Sciatic nerve (tissue), 2 donors: ENCODE measurements around the gene FCHSD2. TPM values are rescaled to one million over a fixed set of nuclear protein-coding genes. Genes with fewer than 3 reads are reported as not detected.
A peak's percentile ranks its signal among the peaks of the same experiment; 100 is the strongest.
"Not testable (repeated sequence)": the region's sequence is repeated elsewhere in the genome, so short reads cannot be mapped to it uniquely, and the experiment has no call there.

ENCODE experiments used
- ATAC-seq: fragments of 200-7000 bp; cut with Tn5 transposase; one replicate; pipeline ENCODE4 v1.9.1; 2020; ENCODE audit warnings: mild to moderate bottlenecking, moderate library complexity
- DNase-seq: peaks from one replicate; pipeline ENCODE4 v3.0.0-alpha.2; 2020; ENCODE audit warnings: low spot score
- intact Hi-C: fragments of 100-400 bp; cut with DNase I; formaldehyde crosslinking; loops from one replicate; pipeline ENCODE4 v1.14.2; 2022
- total RNA-seq: library from RNA; stranded (reverse); fragmentation: NEBNext Ultra II Directional; extraction: Animal tissue kit (Norgen Biotek cat#: 25700); gene quantifications from one replicate; pipeline ENCODE4 v1.2.1, GENCODE V29; 2021
- donor health status: DM: no; HTN: no; CAD: no.
- donor health status: DM: no; HTN: no; CAD: no.

FCHSD2 gene
- total RNA-seq, 1 donor from 2014 or later: 64.7 TPM

DNA sequence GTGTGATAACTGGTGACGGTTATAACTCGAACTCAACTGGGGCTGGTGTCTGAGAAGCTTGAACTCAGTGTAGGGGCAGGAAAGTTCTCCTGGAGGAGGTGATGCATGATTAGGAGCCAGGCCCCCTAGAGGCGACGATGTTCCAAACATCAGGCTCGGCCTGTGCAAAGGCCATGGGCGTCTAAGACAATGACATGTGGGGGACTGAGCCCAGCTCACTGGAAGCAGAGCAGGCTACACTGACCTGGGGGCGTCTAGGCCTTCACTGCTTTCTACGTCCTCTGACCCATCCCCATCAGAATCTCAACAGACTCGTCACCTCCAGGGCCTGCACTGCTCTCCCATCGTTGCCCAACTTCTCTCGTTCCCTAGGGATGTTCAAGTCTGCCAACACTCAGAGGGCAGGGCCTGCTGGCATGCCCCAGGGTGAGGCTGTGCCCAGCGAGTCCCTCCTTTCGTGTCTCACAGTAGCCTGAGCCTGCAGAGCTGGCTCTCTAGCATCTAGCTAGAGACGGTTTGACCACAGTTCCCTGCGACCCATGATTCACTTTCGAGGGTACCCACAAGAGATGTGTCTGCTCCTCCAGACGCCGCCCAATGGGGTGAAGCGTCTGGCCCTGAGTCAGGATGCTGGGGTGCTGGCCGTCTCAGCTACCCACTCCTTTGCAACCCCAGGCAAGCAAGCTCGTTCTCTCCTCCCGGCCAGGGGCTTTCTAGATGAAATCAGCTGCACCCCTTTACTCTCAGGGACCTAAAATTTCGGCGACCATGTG is 329.0 kb downstream of the FCHSD2 start:
- ATAC-seq (peak; percentile 16), DNase-seq (peak; percentile 75)
- intact Hi-C loops: no loop called here

DNA sequence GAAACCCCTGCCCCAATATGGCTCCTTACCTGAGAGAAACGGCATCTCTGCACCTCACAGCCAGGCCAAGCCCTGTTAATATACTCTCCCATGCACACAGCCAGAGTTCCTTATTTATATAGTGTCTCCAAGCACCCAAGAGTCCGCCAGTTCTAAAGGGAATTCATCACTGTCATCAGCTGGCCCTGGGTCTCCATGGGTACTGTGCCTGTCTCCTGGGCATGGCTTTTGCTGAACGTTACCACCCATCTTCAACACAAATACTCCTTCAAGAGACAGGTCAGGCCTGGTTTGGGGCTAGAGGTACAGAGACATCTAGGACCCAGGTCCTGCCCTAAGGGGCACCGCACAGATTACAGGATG is 329.5 kb downstream of the FCHSD2 start:
- no peak for DNase-seq
- ATAC-seq: no peak
- intact Hi-C loops: no loop called here

DNA sequence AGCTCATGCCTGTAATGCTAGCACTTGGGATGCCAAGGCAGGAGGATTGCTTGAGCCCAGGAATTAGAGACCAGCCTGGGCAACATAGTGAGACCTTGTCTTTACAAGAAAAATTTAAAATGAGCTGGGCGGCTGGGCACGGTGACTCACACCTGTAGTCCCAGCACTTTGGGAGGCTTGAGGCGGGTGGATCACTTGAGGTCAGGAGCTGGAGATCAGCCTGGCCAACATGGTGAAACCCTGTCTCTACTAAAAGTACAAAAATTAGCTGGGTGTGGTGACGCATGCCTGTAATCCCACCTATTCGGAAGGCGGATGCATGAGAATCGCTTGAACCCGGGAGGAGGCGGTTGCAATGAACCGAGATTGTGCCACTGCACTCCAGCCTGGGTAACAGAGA is 330.4 kb downstream of the FCHSD2 start:
- ATAC-seq, DNase-seq, intact Hi-C loops: not testable (repeated sequence)

DNA sequence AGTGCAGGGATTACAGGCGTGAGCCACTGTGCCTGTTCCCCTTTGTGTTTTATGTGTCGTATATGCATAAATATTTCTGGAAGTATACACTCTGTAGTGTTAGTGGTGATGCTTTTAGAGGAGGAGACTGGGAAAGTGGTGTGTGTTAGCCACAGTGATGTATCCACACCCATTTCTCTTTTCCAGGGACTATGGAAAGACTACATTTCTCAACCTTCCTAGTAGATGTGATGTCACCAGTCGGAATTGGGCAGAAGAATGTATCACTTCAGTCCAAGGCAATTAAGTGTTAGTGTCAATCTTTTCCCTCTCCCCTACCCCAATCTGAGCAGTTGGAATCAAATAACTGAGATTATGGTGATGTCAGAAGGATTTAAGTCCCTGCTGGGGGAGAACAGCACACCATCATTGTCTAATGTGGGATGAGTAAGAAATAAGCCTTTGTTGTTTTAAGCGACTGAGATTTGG is 333.8 kb downstream of the FCHSD2 start:
- intact Hi-C loops: no loop called here
- DNase-seq (no peak), ATAC-seq (no peak)

DNA sequence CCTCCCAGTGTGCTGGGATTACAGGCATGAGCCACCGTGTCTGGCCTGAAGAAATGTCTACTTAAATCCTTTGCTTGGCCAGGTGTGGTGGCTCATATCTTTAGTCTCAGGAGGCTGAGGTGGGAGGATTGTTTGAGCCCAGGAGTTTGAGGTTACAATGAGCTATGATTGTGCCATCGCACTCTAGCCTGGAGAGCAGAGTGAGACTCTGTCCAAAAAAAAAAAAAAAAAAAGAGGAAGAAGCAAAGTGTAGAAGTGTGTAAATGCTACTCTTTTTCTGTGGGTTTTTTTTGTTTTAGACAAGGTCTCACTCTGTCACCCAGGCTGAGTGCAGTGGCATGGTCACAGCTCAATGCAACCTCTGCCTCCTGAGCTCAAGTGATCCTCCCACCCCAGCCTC is 334.3 kb downstream of the FCHSD2 start:
- DNase-seq: no peak
- intact Hi-C loops: no loop called here
- peak; percentile 43 for ATAC-seq

DNA sequence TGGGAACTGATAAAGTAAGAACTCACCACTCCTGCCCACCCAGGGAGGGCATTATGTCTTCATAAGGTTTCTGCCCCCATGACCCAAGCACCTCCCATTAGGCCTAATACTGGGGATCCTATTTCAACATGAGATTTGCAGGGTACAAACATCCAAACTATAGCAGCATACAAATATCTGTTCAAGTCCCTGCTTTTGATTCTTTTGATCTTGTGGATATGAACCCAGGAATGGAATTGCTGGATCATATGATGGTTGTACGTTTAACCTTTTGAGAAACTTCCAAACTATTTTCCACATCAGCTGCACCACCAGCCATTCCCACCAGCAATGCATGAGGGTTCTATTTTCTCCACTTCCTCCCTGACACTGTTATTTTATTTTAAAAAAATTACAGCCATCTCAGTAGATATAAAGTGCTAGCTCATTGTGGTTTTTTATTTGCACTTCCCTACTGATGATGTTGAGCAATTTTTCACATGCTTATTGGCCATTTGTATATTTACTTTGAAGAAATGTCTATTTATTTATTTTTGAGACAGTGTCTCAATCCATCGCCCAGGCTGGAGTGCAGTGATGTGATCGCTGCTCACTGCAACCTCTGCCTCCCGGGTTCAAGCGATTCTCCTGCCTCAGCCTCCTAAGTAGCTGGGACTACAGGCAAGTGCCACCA is 335.0 kb downstream of the FCHSD2 start:
- intact Hi-C loops: no loop called here
- DNase-seq (no peak), ATAC-seq (peak; percentile 85)

DNA sequence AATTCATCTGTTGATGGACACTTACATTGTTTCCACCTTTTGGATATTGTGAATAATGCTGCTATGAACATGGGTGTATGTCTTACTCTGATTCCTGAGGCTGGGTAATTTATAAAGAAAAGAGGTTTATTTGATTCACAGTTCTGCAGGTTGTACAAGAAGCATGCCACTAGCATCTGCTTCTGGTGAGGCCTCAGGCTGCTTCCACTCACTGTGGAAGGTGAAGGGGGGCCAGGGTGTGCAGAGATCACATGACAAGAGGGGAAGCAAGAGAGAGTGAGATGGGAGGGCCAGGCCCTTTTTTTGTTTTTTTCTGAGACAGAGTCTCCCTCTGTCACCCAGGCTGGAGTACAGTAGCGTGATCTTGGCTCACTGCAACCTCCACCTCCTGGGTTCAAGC is 335.7 kb downstream of the FCHSD2 start:
- ATAC-seq, intact Hi-C loops, DNase-seq: not testable (repeated sequence)

DNA sequence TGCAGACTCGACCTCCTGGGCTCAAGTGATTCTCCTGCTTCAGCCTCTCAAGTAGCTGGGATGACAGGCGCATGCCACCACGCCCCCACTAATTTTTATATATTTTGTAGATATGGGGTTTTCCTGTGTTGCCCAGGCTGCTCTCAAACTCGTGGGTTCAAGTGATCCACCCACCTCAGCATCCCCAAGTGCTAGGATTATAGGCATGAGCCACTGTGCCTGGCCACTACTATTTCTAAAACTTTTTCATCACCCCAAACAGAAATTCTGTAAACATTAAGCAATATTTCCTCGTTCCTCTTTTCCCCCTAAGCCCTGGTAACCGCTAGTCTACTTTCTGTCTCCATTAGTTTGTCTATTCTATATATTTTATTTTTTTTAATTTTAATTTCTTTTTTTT is 336.9 kb downstream of the FCHSD2 start:
- ATAC-seq (no peak), DNase-seq (no peak)
- intact Hi-C loops: no loop called here

DNA sequence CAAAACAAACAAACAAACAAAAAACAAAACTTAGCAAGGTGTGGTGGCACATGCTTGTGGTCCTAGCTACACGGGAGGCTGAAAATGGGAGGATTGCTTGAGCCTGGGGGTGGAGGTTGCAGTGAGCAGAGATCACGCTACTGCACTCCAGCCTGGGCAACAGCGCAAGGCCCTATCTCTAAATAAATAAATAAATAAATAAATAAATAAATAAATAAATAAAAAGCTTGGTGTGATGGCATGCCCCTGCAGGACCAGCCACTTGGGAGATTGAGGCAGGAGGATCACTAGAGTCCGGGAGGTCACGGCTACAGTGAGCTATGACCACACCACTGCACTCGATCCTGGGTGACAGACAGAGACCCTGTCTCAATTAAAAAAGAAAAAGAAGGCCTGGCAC is 339.3 kb downstream of the FCHSD2 start:
- intact Hi-C loops: no loop called here
- no peak for DNase-seq
- ATAC-seq: no peak

DNA sequence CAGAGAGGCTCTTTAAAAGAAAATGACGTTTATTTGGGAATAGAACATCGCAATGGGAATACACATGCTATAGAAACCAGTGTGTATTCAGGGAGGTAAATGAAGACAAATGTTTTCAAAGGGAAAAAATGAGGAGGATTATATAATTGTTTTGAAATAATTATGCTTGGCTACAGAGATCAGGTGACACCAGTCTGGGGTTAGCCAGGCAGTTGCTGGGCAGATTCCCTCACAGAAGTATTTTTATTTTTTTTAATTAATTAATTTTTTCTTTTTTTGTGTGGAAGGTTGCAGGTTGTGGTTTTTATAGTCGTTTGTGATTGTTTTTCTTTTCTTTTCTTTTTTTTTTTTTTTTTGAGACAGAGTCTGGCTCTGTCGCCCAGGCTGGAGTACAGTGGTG is 342.7 kb downstream of the FCHSD2 start:
- no peak for DNase-seq
- ATAC-seq: no peak
- intact Hi-C loops: no loop called here

DNA sequence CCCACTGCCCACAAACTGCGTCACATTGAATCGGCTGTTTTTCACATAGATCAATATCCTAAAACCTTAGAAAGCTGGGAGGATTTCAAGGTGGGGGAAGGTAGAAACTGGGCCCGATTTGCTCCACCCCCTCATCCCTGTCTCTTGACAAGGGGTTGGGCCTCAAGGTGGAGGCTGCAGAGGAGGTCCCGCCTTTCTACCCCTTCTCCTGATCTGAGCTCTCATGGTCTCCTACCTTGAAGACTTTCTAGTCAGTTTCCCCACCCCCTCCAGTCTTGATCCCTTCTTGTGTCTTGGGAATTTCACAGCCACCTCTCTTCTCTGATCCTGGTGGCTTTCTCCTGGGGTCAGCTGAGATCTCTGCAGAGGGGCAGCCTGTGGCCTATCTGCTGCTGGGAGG is 343.8 kb downstream of the FCHSD2 start:
- DNase-seq (no peak), ATAC-seq (no peak)
- intact Hi-C loops: no loop called here

DNA sequence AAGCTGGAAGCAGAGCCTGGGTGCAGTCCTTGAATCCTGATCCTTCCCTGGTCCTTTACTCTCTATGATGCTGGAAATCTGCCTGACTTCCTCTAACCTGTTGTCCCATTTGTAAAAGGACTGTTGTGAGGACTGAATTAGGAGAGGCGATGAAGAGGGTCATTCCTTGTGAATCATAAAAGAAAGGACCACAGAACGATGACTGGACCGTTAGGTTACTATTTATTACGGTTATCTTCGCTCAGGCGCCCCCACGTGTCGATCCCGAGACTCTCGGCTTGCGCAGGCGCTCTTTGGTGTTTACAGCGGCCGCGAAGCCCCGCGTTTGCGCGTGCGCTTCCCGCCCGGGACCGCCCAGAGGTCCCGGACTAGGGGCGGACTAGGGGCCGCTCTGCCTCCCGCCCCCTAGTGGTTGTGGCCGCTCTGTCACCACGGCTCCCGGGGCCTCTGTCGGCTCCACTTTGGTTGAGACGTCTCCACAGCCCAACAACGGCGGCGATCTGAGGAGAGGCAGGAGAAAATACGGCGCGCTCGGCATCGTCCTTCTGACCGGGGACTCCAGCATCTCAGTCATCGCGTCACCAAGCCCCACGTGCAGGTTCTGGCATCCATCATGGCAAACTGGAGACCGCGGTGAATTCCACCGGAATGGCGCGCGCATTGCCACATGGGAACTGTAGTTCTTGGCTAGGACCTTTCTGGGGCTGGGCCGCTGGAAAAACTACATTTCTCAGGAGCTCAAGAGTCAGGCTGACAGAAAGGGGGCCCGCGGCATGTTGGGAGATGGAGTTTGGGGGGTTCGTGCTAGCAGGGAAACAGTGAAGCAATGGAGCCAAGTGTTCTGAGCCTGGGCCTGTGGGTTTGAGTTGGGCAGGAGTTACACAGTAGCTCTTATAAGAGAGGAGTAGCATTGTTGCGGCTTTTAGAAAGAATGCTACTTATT is 348.4 kb downstream of the FCHSD2 start, which contains the start of gene STARD10:
STARD10 (minus strand) TSS at position 623 of the 943 bp plus-strand sequence. CDS start 12,866 bp downstream, outside the sequence.
- intact Hi-C loops: no loop called here
- DNase-seq: peak; percentile 98
- peak; percentile 98 for ATAC-seq

DNA sequence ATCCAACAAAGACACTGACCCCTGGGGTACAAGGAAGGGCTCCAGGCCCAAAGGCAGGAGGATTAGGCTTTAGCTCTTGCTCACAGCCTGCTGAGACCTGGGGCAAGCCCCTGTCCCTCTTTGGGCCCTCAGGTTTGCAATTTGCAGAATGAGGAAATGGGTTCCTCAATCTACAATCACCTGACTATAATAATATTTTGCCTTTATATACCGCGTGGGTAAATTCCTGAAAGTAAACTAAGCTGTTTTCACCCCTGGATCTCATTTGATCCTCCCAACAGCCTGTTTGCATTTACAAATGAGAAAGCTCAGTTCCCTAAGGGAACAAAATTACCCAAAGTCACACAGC is 349.1 kb downstream of the FCHSD2 start:
- no peak for ATAC-seq
- DNase-seq: no peak
- intact Hi-C loops: no loop called here

DNA sequence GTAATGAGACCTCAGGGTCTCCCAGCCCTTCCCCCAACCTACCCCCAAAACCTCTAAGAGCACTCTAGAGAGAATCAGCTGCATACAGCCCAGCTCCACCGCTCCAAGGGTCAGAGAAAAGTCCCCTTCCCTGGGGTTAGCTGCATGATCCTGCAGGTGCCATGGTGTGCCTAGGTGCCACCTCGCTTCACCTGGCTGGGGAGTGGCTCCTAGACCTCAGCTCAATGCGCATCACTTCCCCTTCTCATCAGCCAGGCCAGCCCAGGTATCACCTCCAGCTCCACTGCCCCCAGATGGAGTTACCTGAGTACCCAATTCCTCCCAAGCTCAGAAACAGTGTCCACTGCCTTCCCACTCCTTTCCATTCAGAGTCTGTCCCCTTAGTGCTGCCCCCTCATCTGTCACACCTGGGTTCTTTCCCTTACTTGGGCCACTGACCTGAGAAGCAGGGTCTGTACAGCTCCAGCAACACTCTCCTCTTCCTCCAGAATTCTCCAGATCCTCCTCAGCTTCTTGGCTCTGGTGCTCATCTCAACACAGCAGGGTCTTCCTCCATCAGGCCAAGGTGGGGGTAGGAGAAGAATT is 349.6 kb downstream of the FCHSD2 start:
- DNase-seq (no peak), ATAC-seq (no peak)
- intact Hi-C loops: no loop called here

DNA sequence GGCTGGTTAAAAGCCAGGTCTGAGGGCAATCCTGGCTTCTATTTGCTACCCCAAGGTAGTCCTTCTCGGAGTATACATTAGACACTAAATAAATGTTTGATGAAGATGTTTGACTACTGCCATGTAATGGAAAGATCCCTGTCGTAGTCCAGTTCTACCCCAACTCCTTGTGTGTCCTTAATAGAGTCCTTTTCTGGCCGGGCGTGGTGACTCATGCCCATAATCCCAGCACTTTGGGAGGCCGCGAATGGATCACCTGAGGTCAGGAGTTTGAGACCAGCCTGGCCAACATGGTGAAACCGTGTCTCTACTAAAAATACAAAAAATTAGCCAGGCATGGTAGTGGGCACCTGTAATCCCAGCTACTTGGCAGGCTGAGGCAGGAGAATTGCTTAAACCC is 350.9 kb downstream of the FCHSD2 start:
- DNase-seq, intact Hi-C loops: not testable (repeated sequence)

DNA sequence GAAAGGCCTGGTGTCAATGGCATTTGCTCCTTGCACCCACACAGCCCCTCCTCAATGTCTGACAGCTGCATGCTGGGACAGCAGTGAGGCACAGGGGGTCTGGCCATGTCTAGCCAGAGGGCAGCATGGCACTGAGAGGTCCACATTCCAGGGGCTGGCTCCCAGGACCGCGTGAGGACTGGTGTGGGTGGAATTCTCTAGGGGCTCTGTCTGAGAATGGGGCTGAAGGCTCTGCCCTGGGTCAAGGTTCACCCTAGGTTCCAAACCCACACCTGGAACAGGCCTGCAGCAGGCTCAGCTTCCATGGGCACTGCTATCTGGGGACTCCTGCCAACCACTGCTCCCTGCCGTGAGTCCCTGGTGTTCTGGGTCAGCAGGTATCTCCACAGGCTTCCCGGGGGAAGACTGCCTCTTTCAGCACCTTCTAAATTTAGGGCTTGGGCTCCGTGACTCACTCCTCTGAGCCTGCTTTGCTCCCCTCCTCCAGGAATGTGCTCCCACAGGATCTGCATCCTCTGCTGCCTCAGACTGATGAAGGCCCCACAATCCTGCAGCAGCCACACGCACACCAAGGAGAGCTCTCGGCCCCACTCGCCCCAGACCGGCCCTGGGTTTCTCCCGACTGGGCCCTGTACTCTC is 352.5 kb downstream of the FCHSD2 start:
- ATAC-seq: no peak
- intact Hi-C loops: loop anchor here (5.0 kb wide), 1 partner anchor 62 kb away; no protein-coding TSS in a partner anchor
- no peak for DNase-seq

More for the DNA sequence above, 350.9 kb downstream of the FCHSD2 start:
- not testable (repeated sequence) for ATAC-seq

DNA sequence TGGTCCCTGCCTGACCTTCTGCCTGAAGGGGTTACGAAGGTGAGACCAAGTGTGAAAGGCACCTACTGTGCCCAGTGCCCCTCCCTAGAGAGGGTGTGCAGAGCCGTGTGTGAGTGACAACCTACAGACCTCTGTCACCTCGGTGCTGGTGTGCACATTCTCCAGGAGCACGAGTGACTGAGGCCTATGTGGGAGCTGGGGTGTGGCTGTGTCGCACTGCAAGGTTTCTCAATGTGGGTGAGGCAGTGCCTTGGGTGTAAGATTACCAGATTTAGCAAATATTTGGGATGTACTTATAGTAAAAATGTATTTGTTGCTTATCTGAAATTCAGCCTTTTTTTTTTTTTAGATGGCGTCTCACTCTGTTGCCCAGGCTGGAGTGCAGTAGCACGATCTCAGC is 353.9 kb downstream of the FCHSD2 start:
- ATAC-seq (no peak), DNase-seq (no peak)
- intact Hi-C loops: loop anchor here (5.0 kb wide), 1 partner anchor 61 kb away; no protein-coding TSS in a partner anchor
